ENCODE data around the gene RALY.

- TF ChIP-seq POLR2A (IDR thresholded peaks at IDR 0.05; ENCODE audit: low read depth, low read length) (no peak), POLR2AphosphoS5 (IDR thresholded peaks at IDR 0.05; ENCODE audit: insufficient read depth, low read depth, low read length) (no peak), CTCF (IDR thresholded peaks at IDR 0.05; ENCODE audit: extremely low read depth in 1 of 2, insufficient read depth in 1 of 2, low read depth in 1 of 2, low read length in 2 of 2) (no peak), EZH2 (IDR thresholded peaks at IDR 0.05; ENCODE audit: borderline replicate concordance, low read depth, low read length, severe bottlenecking) (no peak), MYC (IDR thresholded peaks at IDR 0.05; ENCODE audit: low read depth, low read length) (no peak), FOS (IDR thresholded peaks at IDR 0.05; ENCODE audit: borderline replicate concordance, insufficient read depth, low read length) (no peak), JUN (IDR thresholded peaks at IDR 0.05; ENCODE audit: borderline replicate concordance, insufficient read depth, insufficient read length, low read depth) (no peak), MAX (IDR thresholded peaks at IDR 0.05; ENCODE audit: insufficient read depth, insufficient read length) (no peak)
Measured at GRCh38 chr20:34011275-34011674, 17.6 kb downstream of the RALY start.

Measured in endothelial cell of umbilical vein (primary cell).